ENCODE results near the gene HECW1.

- TF ChIP-seq CTCF (conservative IDR thresholded peaks at IDR 0.05) (peak; percentile 46), EZH2 (IDR thresholded peaks at IDR 0.05; ENCODE audit: low read depth) (no peak)
These were observed 366.6 kb downstream of the HECW1 start for GRCh38 chr7:43479042-43479441.

Measured in PC-9 (cell line).